ENCODE measurements around the gene CDC27. TPM values are rescaled to one million over a fixed set of nuclear protein-coding genes. Genes with fewer than 3 reads are reported as not detected.

The CDC27 gene
- total and polyA plus RNA-seq, 7 donors, result 25.5 to 89.2 (median 74.6) TPM

- no peak for TF ChIP-seq CTCF (IDR thresholded peaks at IDR 0.05)
- no peak for DNase-seq
- H3K9me3 ChIP-seq, result no peaks in the 10 kb centered on the region
- no peaks in the 10 kb centered on the region for H3K36me3 ChIP-seq (ENCODE audit: insufficient read depth in 1 of 2, low read depth in 1 of 2)
- no peak overlapping the region for H3K4me3 ChIP-seq
- no peaks in the 10 kb centered on the region for H3K27me3 ChIP-seq (ENCODE audit: insufficient read depth in 3 of 3, low read length in 2 of 3)
- WGBS, 3 donors, result 93 to 99% (median 95%) methylated on average over 3 of the region's 3 CpGs
- H3K4me1 ChIP-seq, result peaks cover 9% of the 10 kb centered on the region
- H3K27ac ChIP-seq, result no peak overlapping the region
- intact Hi-C loops (cut with DNase I), result no loop called here
- no peak for ATAC-seq
These were observed 20.4 kb upstream of the CDC27 start for GRCh38 chr17:47209499-47209898.

- H3K27me3 ChIP-seq (ENCODE audit: insufficient read depth in 3 of 3, low read length in 2 of 3), result no peaks in the 10 kb centered on the region
- no peaks in the 10 kb centered on the region for H3K9me3 ChIP-seq
- H3K4me3 ChIP-seq, result no peak within 1 kb of the TSS
- no peak within 1 kb of the TSS for H3K27ac ChIP-seq
- intact Hi-C loops (cut with DNase I), result no loop called here
- no peak for DNase-seq
- TF ChIP-seq CTCF (IDR thresholded peaks at IDR 0.05), result no peak
- no peaks in the 10 kb centered on the region for H3K36me3 ChIP-seq (ENCODE audit: insufficient read depth in 1 of 2, low read depth in 1 of 2)
- WGBS, 3 donors, result 57 to 73% (median 63%) methylated on average over 6 of the region's 6 CpGs
- peaks cover 15% of the 10 kb centered on the region for H3K4me1 ChIP-seq
- no peak for ATAC-seq
These were observed 19.8 kb upstream of the CDC27 start, which contains the start of gene MYL4 for GRCh38 chr17:47208744-47209488. Gene MYL4, plus strand, starts transcription at chr17:47209348. Its CDS starts 75 bp downstream, at chr17:47209423.

GRCh38 chr17:47207143-47208067 is 18.3 kb upstream of the CDC27 start:
- no peaks in the 10 kb centered on the region for H3K27me3 ChIP-seq (ENCODE audit: insufficient read depth in 3 of 3, low read length in 2 of 3)
- no peak for TF ChIP-seq CTCF (IDR thresholded peaks at IDR 0.05)
- no peaks in the 10 kb centered on the region for H3K36me3 ChIP-seq (ENCODE audit: insufficient read depth in 1 of 2, low read depth in 1 of 2)
- intact Hi-C loops (cut with DNase I), result no loop called here
- DNase-seq (no peak), ATAC-seq (no peak)
- WGBS, 3 donors, result 84 to 93% (median 84%) methylated on average over 8 of the region's 8 CpGs
- H3K4me1 ChIP-seq, result peaks cover 17% of the 10 kb centered on the region
- H3K9me3 ChIP-seq, result no peaks in the 10 kb centered on the region
- H3K4me3 ChIP-seq, result no peak overlapping the region
- H3K27ac ChIP-seq, result no peak overlapping the region

- intact Hi-C loops (cut with DNase I), result no loop called here
- peak; percentile 74 to 88 (median 80) for ATAC-seq
- H3K9me3 ChIP-seq, result no peaks in the 10 kb centered on the region
- no peaks in the 10 kb centered on the region for H3K27me3 ChIP-seq (ENCODE audit: insufficient read depth in 3 of 3, low read length in 2 of 3)
- H3K4me1 ChIP-seq, result peaks cover 17% of the 10 kb centered on the region
- peak in 1 of 2 donors; percentile 38 for DNase-seq
- TF ChIP-seq CTCF (IDR thresholded peaks at IDR 0.05), result no peak
- peak overlapping the region; percentile 84 for H3K27ac ChIP-seq
- 12 to 22% (median 18%) methylated on average over 9 of the region's 9 CpGs for WGBS, 3 donors
- peak overlapping the region; percentile 51 for H3K4me3 ChIP-seq
- H3K36me3 ChIP-seq (ENCODE audit: insufficient read depth in 1 of 2, low read depth in 1 of 2), result no peaks in the 10 kb centered on the region
These were observed 16.4 kb upstream of the CDC27 start for GRCh38 chr17:47205419-47205963.
